HEK293 (cell line): Measurements from ENCODE around the gene XPOT.

ENCODE experiments used
- CTCF ChIA-PET: fragments of 350-600 bp; formaldehyde crosslinking; extraction: SDS; loops from one replicate; lab custom pipeline; 2021; ENCODE audit warnings: antibody characterized with exemption; lab: Yijun Ruan, JAX
- POLR2A ChIA-PET: fragments of 300-600 bp; formaldehyde crosslinking; extraction: SDS; loops from one replicate; lab custom pipeline; 2020; ENCODE audit warnings: antibody characterized with exemption, inconsistent platforms; lab: Yijun Ruan, JAX
- H3K27ac ChIP-seq: fragments of 200-500 bp; sonication (Bioruptor generic); 2 replicates; pipeline ENCODE4 v1.5.1; 2014; ENCODE audit warnings: low read depth, low read length, control low read depth, inconsistent platforms; ENCODE audit errors: extremely low read depth
- H3K36me3 ChIP-seq, 2 experiments: fragments of 200-500 bp in 1 of 2; sonication (Bioruptor generic) in 1 of 2; 1 replicate in 1 of 2; 2 replicates in 1 of 2; pipeline ENCODE4 v1.5.1; 2014 to 2017; ENCODE audit warnings: inconsistent platforms in 2 of 2, low read length in 2 of 2; ENCODE audit not compliant: control insufficient read depth in 2 of 2, insufficient read depth in 1 of 2
- H3K4me1 ChIP-seq: fragments of 200-500 bp; sonication (Bioruptor generic); 2 replicates; pipeline ENCODE4 v1.5.1; 2014; ENCODE audit warnings: mild to moderate bottlenecking, low read length, inconsistent platforms; ENCODE audit not compliant: control insufficient read depth, insufficient read depth
- H3K4me3 ChIP-seq: 2 replicates; pipeline ENCODE4 v1.5.1; 2011; ENCODE audit warnings: low read depth, mild to moderate bottlenecking, control low read depth, low read length, moderate library complexity
- H3K9me3 ChIP-seq: fragments of 200-500 bp; sonication (Bioruptor generic); 2 replicates; pipeline ENCODE4 v1.5.1; 2014; ENCODE audit warnings: low read depth, low read length, inconsistent platforms; ENCODE audit not compliant: control insufficient read depth, insufficient read depth
- ATF2 ChIP-seq: fragments of 450-650 bp; formaldehyde crosslinking; IDR thresholded peaks from 2 replicates; pipeline ENCODE4 v1.5.1; 2016; ENCODE audit warnings: missing biosample characterization, missing genetic modification characterization, low read depth
- BCL11B ChIP-seq: fragments of 450-650 bp; formaldehyde crosslinking; IDR thresholded peaks from 2 replicates; pipeline ENCODE4 v1.5.1; 2016; ENCODE audit warnings: low read depth, missing biosample characterization, missing genetic modification characterization
- ELK4 ChIP-seq: IDR thresholded peaks from 2 replicates; pipeline ENCODE4 v1.6.1; 2011; ENCODE audit warnings: mild to moderate bottlenecking, low read depth, low read length, borderline replicate concordance
- GLIS1 ChIP-seq: fragments of 450-650 bp; formaldehyde crosslinking; IDR thresholded peaks from 2 replicates; pipeline ENCODE4 v1.5.1; 2016; ENCODE audit warnings: missing biosample characterization, missing genetic modification characterization
- GLIS2 ChIP-seq: fragments of 450-650 bp; formaldehyde crosslinking; IDR thresholded peaks from 2 replicates; pipeline ENCODE4 v1.5.1; 2016; ENCODE audit warnings: missing biosample characterization, missing genetic modification characterization
- KLF10 ChIP-seq: fragments of 450-650 bp; IDR thresholded peaks from 2 replicates; pipeline ENCODE4 v1.5.1; 2018; ENCODE audit warnings: missing biosample characterization, mild to moderate bottlenecking, missing genetic modification characterization
- OSR2 ChIP-seq: fragments of 450-650 bp; formaldehyde crosslinking; IDR thresholded peaks from 2 replicates; pipeline ENCODE4 v1.5.1; 2016; ENCODE audit warnings: missing biosample characterization, missing genetic modification characterization
- SALL2 ChIP-seq: fragments of 450-650 bp; formaldehyde crosslinking; IDR thresholded peaks from 2 replicates; pipeline ENCODE4 v1.5.0; 2017; ENCODE audit warnings: missing biosample characterization, mild to moderate bottlenecking, missing genetic modification characterization, borderline replicate concordance
- ZNF10 ChIP-seq: fragments of 450-650 bp; formaldehyde crosslinking; IDR thresholded peaks from 2 replicates; pipeline ENCODE4 v1.5.1; 2017; ENCODE audit warnings: missing biosample characterization, missing genetic modification characterization
- ZNF16 ChIP-seq: fragments of 450-650 bp; formaldehyde crosslinking; IDR thresholded peaks from 2 replicates; pipeline ENCODE4 v1.5.1; 2016; ENCODE audit warnings: low read depth, missing biosample characterization, missing genetic modification characterization
- ZNF174 ChIP-seq: fragments of 450-650 bp; formaldehyde crosslinking; IDR thresholded peaks from 2 replicates; pipeline ENCODE4 v1.5.0; 2017; ENCODE audit warnings: missing biosample characterization, mild to moderate bottlenecking, missing genetic modification characterization
- ZNF18 ChIP-seq: fragments of 450-650 bp; formaldehyde crosslinking; IDR thresholded peaks from 2 replicates; pipeline ENCODE4 v1.5.1; 2016; ENCODE audit warnings: missing biosample characterization, missing genetic modification characterization
- ZNF19 ChIP-seq: fragments of 450-650 bp; formaldehyde crosslinking; IDR thresholded peaks from 2 replicates; pipeline ENCODE4; 2016; ENCODE audit warnings: missing biosample characterization, missing genetic modification characterization, low read depth
- ZNF239 ChIP-seq: fragments of 450-650 bp; formaldehyde crosslinking; IDR thresholded peaks from 2 replicates; pipeline ENCODE4 v1.5.1; 2016; ENCODE audit warnings: missing biosample characterization, missing genetic modification characterization
- ZNF311 ChIP-seq: fragments of 450-650 bp; formaldehyde crosslinking; IDR thresholded peaks from 2 replicates; pipeline ENCODE4 v1.5.1; 2017; ENCODE audit warnings: missing biosample characterization, missing genetic modification characterization, borderline replicate concordance
- ZNF366 ChIP-seq: fragments of 450-650 bp; formaldehyde crosslinking; conservative IDR thresholded peaks from 2 replicates; pipeline ENCODE4 v1.5.1; 2016; ENCODE audit warnings: missing biosample characterization, missing genetic modification characterization
- ZNF37A ChIP-seq: fragments of 450-650 bp; IDR thresholded peaks from 2 replicates; pipeline ENCODE4 v1.5.1; 2018; ENCODE audit warnings: missing biosample characterization, missing genetic modification characterization
- ZNF391 ChIP-seq: fragments of 450-650 bp; formaldehyde crosslinking; IDR thresholded peaks from 2 replicates; pipeline ENCODE4 v1.5.1; 2016; ENCODE audit warnings: low read depth, missing biosample characterization, missing genetic modification characterization, borderline replicate concordance
- ZNF510 ChIP-seq: fragments of 450-650 bp; formaldehyde crosslinking; IDR thresholded peaks from 2 replicates; pipeline ENCODE4 v1.5.1; 2018; ENCODE audit warnings: mild to moderate bottlenecking, missing genetic modification characterization, missing biosample characterization; ENCODE audit not compliant: insufficient replicate concordance
- ZNF514 ChIP-seq: fragments of 450-650 bp; formaldehyde crosslinking; IDR thresholded peaks from 2 replicates; pipeline ENCODE4 v1.5.1; 2016; ENCODE audit warnings: missing biosample characterization, missing genetic modification characterization
- ZNF777 ChIP-seq: fragments of 450-650 bp; formaldehyde crosslinking; IDR thresholded peaks from 2 replicates; pipeline ENCODE4 v1.5.1; 2017; ENCODE audit warnings: missing biosample characterization, missing genetic modification characterization, borderline replicate concordance
- ZSCAN23 ChIP-seq: fragments of 450-650 bp; formaldehyde crosslinking; IDR thresholded peaks from 2 replicates; pipeline ENCODE4 v1.5.1; 2016; ENCODE audit warnings: missing biosample characterization, missing genetic modification characterization
- TF ChIP-seq, protein P1 (sequence below): fragments of 450-650 bp; formaldehyde crosslinking; IDR thresholded peaks from 2 replicates; pipeline ENCODE4 v1.5.1; 2017; ENCODE audit warnings: missing biosample characterization, missing genetic modification characterization
- TF ChIP-seq, protein P2 (sequence below): fragments of 450-650 bp; formaldehyde crosslinking; IDR thresholded peaks from 2 replicates; pipeline ENCODE4 v1.5.1; 2016; ENCODE audit warnings: missing biosample characterization, missing genetic modification characterization
- TF ChIP-seq, protein P3 (sequence below): fragments of 450-650 bp; IDR thresholded peaks from 2 replicates; pipeline ENCODE4 v1.5.1; 2018; ENCODE audit warnings: missing biosample characterization, mild to moderate bottlenecking, missing genetic modification characterization

XPOT gene

DNA sequence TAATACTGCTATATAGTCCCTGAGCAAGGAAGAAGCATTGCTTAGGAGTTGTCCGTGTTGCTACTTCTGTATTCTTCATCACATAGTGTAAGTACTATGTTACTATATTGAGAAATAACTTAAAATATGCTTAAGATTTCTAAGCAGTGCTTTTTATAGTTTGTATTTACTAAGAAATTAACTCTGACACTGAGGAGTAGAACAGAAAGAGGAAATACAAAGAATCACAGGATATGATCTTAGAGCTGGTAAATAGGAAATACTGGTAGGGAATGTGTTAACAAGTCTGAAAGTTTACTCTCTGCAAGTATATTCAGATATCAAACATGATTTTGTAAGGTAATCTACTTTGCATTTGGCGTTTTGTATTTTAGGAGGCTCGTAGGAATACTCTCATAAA, 15.5 kb downstream of the XPOT start:
- TF ChIP-seq, protein P1, sequence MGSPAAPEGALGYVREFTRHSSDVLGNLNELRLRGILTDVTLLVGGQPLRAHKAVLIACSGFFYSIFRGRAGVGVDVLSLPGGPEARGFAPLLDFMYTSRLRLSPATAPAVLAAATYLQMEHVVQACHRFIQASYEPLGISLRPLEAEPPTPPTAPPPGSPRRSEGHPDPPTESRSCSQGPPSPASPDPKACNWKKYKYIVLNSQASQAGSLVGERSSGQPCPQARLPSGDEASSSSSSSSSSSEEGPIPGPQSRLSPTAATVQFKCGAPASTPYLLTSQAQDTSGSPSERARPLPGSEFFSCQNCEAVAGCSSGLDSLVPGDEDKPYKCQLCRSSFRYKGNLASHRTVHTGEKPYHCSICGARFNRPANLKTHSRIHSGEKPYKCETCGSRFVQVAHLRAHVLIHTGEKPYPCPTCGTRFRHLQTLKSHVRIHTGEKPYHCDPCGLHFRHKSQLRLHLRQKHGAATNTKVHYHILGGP (tag by site-specific recombination): no peak
- TF ChIP-seq BCL11B (no peak), ZNF16 (no peak), ZNF174 (tag by site-specific recombination) (no peak), ZNF391 (tag by site-specific recombination) (no peak)
- Histone ChIP-seq H3K36me3 (peaks cover 82 to 94% of the 10 kb centered on the region in 2 experiments), H3K4me3 (no peak overlapping the region), H3K27ac (no peak overlapping the region), H3K9me3 (no peaks in the 10 kb centered on the region), H3K4me1 (no peaks in the 10 kb centered on the region)
- CTCF ChIA-PET: no interaction called here
- POLR2A ChIA-PET: no interaction called here

DNA sequence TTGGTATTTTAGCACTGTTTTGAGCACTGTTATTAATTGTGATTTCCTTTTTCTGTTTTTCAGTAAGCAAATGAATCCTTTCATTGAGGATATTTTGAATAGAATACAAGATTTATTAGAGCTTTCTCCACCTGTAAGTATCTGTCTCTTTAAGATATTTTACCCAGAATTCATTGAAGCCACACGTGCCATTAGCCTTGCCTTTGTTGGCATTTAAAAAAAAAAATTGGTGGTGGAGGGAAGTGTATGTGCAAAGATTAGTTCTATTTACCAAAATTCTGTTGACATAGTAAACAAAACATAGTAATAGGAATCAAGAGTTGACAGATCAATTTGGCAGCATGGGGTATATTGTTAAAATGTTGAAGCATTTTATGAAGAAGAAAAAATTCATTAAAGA, 23.8 kb downstream of the XPOT start:
- Histone ChIP-seq H3K36me3 (peaks cover 83 to 97% of the 10 kb centered on the region in 2 experiments), H3K9me3 (no peaks in the 10 kb centered on the region), H3K4me3 (no peak overlapping the region)
- CTCF ChIA-PET: interaction anchor here (0.7 kb wide), 2 partner anchors 152 to 388 kb away, joined by 4 read pairs; no protein-coding TSS in a partner anchor
- TF ChIP-seq ZNF510 (tag by site-specific recombination): no peak
- TF ChIP-seq ZNF366 (tag by site-specific recombination): no peak
- no peak for TF ChIP-seq ZNF18 (tag by site-specific recombination)
- no peak for TF ChIP-seq GLIS2
- TF ChIP-seq ELK4: no peak
- no peak for TF ChIP-seq ZNF239 (tag by site-specific recombination)
- no peak for TF ChIP-seq GLIS1 (tag by site-specific recombination)
- TF ChIP-seq SALL2 (tag by site-specific recombination): no peak
- no peak for TF ChIP-seq ZNF37A (tag by site-specific recombination)
- no peak for TF ChIP-seq ZNF19
- TF ChIP-seq ZNF311 (tag by site-specific recombination): no peak
- TF ChIP-seq, all 188 proteins: peak for 0
- H3K4me1 ChIP-seq: no peaks in the 10 kb centered on the region
- no peak overlapping the region for H3K27ac ChIP-seq
- POLR2A ChIA-PET: no interaction called here

DNA sequence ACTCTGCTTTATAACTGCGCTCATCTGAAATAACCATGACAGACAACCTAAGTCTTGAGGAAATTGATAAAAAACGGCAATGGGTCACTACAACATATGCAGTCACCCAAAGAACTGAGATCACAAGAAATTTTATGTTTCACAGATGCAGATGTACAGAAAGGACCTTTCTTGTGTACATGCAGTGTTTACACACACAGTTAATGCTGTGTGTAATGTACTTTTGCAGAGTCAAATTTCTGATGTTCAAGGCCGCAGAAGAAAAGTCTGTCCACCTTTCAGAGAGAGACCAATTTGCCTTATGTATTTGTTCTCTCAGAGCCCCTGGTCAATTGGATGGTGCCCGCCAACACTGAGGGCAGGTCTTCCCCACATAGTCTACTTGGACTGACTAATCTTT, 24.8 kb downstream of the XPOT start:
- peaks cover 82 to 98% of the 10 kb centered on the region in 2 experiments for H3K36me3 ChIP-seq
- ChIA-PET POLR2A (no interaction called here), CTCF (no interaction called here)
- H3K27ac ChIP-seq: no peak overlapping the region
- no peaks in the 10 kb centered on the region for H3K9me3 ChIP-seq
- no peaks in the 10 kb centered on the region for H3K4me1 ChIP-seq
- no peak overlapping the region for H3K4me3 ChIP-seq
- TF ChIP-seq ZSCAN23 (tag by site-specific recombination): no peak
- no peak for TF ChIP-seq KLF10
- TF ChIP-seq ZNF10 (tag by site-specific recombination): no peak
- TF ChIP-seq, protein P2, sequence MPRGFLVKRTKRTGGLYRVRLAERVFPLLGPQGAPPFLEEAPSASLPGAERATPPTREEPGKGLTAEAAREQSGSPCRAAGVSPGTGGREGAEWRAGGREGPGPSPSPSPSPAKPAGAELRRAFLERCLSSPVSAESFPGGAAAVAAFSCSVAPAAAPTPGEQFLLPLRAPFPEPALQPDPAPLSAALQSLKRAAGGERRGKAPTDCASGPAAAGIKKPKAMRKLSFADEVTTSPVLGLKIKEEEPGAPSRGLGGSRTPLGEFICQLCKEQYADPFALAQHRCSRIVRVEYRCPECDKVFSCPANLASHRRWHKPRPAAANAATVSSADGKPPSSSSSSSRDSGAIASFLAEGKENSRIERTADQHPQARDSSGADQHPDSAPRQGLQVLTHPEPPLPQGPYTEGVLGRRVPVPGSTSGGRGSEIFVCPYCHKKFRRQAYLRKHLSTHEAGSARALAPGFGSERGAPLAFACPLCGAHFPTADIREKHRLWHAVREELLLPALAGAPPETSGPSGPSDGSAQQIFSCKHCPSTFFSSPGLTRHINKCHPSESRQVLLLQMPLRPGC (tag by site-specific recombination): no peak
- no peak for TF ChIP-seq OSR2 (tag by site-specific recombination)
- no peak for TF ChIP-seq ZNF514 (tag by site-specific recombination)
- TF ChIP-seq ZNF777 (tag by site-specific recombination): no peak
- TF ChIP-seq ZNF174 (tag by site-specific recombination): no peak
- TF ChIP-seq, protein P3, sequence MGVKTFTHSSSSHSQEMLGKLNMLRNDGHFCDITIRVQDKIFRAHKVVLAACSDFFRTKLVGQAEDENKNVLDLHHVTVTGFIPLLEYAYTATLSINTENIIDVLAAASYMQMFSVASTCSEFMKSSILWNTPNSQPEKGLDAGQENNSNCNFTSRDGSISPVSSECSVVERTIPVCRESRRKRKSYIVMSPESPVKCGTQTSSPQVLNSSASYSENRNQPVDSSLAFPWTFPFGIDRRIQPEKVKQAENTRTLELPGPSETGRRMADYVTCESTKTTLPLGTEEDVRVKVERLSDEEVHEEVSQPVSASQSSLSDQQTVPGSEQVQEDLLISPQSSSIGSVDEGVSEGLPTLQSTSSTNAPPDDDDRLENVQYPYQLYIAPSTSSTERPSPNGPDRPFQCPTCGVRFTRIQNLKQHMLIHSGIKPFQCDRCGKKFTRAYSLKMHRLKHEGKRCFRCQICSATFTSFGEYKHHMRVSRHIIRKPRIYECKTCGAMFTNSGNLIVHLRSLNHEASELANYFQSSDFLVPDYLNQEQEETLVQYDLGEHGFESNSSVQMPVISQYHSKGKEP (tag by site-specific recombination): no peak
- TF ChIP-seq ATF2 (tag by site-specific recombination): no peak
